GM21367 (cell line): ENCODE results near the gene IDH1.
"Not testable (repeated sequence)": the region's sequence is repeated elsewhere in the genome, so short reads cannot be mapped to it uniquely, and the experiment has no call there.

Source experiments
- ATAC-seq: cut with Tn5 transposase; IDR thresholded peaks from one replicate; pipeline ENCODE4 v1.9.1; 2021; ENCODE audit not compliant: unreplicated experiment

IDH1 gene

DNA sequence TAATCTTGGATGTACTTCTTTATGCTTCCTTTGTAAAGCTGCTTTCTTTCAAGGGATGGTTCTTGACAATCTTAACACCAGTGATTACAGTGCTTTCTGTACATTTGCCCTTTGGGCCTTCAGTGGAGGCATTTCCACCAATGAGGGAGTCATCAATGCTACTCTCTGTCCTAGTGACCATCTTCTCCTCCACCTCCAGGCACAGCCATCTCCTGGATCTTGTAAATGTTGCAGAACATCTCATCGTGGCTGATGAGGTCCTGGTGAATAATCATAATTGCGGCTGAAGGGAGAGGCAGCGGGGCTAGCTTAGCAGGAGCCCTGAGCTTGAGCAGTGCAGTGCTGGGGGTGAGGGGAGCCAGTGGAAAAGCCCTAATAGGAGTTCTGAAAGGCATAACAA is 32.5 kb downstream of the IDH1 start:
- ATAC-seq, result no peak

DNA sequence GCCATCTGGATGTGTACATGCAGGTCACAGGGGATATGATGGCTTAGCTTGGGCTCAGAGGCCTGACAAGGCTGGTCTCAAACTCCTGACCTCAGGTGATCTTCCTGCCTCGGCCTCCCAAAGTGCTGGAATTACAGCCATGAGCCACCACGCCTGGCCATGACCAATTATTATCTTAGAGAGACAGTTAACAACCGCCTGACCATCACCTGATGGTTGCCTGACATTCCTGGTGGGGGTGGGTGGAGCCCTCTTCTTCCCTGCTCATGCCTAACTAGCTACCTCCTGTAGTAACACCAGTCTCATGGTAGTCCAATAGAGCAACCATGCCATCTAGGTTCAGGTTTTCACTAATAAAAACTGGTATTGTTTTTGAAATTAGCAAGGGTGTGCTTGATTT is 33.0 kb downstream of the IDH1 start:
- ATAC-seq, result not testable (repeated sequence)

DNA sequence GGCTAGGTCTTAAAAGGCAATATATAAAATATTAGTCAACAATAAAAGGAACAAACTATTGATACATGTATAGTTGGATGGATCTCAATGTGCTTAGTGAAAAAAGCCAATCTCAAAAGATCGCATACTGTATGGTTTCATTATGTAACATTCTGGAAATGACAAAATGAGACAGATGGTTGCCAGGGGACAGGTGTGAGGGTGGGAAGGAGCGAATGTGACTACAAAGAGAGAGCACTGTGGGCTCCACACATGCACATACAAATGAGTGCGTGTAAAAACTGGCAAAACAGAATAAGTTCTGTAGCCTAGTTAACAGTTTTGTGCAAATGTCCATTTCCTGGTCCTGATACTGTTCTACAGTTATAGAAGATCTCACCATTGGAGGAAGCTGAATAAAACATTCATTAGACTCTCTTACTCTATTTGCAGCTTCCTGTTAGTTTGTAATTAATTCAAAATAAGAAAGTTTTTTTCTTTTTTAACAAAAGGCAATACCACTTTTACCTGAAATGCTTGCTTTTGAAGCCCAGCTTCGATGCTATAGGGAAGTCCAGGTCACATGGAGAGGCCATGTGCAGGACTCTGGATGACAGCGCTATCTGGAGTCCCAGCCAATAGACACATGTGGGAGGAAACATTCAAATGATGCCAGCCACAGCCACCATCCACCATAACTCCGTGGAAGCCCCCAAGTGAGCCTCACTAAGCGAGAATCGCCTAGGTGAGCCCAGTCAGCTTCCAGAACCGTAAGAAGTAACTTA is 44.0 kb downstream of the IDH1 start:
- no peak for ATAC-seq

DNA sequence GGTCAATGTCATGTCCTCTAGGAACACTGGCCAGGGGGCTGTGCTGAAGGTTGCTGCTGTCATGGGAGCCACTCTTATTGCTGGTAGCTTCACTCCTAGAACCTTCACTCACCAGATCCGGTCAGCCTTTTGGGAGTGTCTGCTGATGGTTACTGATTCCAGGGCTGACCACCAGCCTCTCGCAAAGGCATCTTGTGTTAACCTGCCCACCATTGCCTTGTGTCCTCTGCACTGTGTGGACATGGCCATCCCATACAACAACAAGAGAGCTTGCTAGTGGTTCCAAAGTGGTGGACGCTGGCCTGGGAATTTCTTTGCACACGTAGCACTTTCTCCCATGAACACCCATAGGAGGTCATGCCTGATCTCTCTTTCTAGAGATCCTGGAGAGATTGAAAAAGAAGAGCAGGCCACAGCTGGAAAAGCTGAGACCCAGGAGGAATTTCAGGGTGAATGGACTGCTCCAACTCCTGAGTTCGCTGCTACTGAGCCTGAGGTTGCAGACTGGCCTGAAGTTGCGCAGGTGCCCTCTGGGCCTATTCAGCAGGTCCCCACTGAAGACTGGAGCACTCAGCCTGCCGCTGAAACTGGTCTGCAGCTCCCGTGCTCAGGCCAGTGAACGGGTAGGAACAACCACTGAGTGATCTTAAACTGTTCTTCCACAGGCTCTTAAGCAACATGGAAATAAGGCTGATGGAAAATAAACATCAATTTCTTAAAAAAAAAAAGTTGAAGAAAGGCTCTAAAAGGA is 46.4 kb downstream of the IDH1 start:
- ATAC-seq, result no peak

DNA sequence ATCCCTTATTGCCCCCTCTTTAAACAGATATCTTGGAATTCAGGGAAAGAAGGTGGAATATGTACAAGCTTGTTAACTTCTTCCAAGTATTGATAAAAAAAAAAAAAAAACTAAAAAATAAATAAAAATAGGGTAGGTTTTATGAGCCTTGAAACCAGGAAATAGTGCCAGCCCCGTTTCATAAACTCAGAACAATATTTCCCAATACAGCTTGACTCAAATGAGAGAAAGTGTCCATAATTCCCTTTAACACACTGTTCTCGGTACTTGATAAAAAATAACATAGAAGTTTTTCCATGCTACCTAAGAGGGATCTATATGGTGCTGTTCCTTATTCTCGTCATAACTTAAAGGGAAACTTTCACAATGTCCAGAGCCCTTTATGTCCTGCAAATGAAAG is 47.1 kb downstream of the IDH1 start:
- no peak for ATAC-seq

- ATAC-seq, result no peak
Measured at GRCh38 chr2:208204166-208204565, 50.7 kb downstream of the IDH1 start.

DNA sequence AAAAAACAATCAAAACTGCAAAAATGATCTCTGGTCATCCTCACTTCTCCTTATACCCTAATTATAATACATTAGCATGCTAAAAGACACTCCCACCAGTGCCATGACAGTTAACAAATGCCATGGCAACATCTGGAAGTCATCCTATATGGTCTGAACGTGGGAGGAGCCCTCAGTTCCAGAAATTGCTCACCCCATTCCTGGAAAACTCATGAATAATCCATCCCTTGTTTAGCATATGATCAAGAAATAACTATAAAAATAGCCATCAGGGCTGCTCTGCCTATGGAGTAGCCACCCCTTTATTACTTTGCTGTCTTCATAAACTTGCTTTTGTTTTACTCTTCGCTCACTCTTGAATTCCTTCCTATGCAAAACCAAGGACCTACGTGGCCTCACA is 59.3 kb downstream of the IDH1 start:
- ATAC-seq, result no peak

DNA sequence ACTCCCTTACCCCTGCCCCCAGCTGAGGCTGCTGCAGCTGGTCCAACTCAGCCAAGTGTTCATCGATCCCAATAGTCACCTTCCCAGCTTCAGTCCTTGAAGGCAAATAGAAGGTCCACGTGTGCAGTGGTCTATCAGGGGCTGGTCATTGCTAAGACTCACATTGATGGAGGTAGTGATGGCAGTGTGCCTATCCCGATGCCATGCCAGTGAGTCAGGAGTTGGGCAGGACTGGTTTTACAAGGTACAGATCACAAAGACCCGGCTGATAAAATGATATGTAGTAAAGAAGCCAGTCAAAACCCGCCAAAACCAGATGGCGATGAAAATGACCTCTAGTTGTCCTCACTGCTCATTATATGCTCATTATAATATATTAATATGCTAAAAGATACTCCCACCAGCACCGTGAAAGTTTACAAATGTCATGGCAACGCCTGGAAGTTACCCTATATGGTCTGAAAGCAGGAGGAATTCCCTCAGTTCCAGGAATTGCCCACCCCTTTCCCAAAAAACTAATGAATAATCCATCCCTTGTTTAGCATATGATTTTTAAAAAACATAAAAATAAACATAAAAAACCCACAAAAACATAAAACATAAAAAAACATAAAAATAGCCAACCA is 62.1 kb downstream of the IDH1 start:
- ATAC-seq, result no peak

- ATAC-seq, result no peak
Measured at GRCh38 chr2:208189810-208190503, 64.9 kb downstream of the IDH1 start, which contains the start of gene C2orf80. Gene C2orf80 (minus strand): TSS chr2:208190030. CDS start chr2:208186986, 3,044 bp downstream.

- ATAC-seq, result no peak
Measured at GRCh38 chr2:208189069-208189809, 65.6 kb downstream of the IDH1 start.

DNA sequence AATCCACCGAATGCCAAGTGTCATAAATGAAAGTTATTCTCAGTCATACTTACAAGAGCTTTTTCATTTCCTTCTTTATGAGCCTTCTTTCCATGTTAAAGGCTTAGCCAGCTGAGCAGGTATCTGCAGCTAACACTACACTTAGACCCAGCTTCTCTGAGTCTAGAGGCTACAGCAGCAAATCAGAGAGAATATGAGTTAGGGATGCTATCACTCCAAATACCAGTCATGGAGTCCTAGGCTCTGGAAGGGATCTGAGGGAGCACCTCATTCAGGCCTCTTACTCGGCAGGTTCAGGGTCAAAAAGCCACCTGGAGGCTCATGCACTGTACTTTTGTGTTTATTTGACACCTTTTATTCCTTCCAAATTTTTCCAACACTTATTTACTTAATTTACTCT is 68.0 kb downstream of the IDH1 start:
- no peak for ATAC-seq

GRCh38 chr2:208186465-208186864 is 68.4 kb downstream of the IDH1 start:
- no peak for ATAC-seq
